ENCODE data around the gene CLASRP. TPM values are rescaled to one million over a fixed set of nuclear protein-coding genes. Genes with fewer than 3 reads are reported as not detected.

The CLASRP gene
- total and polyA plus RNA-seq, 2 of the 8 experiments (the other 6 are each of a cell fraction or from before 2014, with no cell fraction given): 22.3 to 71.7 TPM

DNA sequence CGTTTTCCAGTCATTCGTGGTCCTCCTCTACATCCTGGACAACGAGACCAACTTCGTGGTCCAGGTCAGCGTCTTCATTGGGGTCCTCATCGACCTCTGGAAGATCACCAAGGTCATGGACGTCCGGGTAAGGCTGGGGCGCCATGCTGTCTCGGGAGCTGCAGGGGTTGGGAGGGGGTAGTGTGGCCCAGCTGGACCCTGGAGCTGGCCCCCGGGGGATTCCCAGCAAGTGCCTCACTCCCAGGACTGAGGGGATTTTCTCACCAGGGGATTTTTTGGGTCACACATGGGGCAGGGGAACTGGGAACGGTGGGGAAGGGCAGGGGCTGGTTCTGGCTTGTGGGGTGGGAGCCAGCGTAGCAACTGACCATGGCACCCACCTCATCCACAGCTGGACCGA lies 48.4 kb upstream of the CLASRP start:
- Histone ChIP-seq H2BK12ac (ENCODE audit: low read depth, low read length) (no peak overlapping the region), H3K4me2 (ENCODE audit: insufficient read depth in 1 of 2, low read depth in 2 of 2, low read length in 2 of 2) (no peak overlapping the region), H3K9me3 (ENCODE audit: insufficient read depth in 2 of 2, low read depth in 1 of 2, low read length in 1 of 2) (no peaks in the 10 kb centered on the region), H2BK15ac (ENCODE audit: low read length) (no peak overlapping the region), H3K4ac (replicated peaks; ENCODE audit: insufficient read length, low read depth, low read length) (no peak overlapping the region), H4K20me1 (replicated peaks in 1 of 2; ENCODE audit: control insufficient read depth in 1 of 2, insufficient read depth in 2 of 2, low read length in 2 of 2) (peaks cover 2 to 6% of the 10 kb centered on the region in 2 experiments), H4K5ac (ENCODE audit: insufficient read length, low read depth, low read length) (no peak overlapping the region), H2AFZ (ENCODE audit: low read length) (no peak overlapping the region), H3K4me3 (ENCODE audit: extremely low read depth in 1 of 4, insufficient read depth in 2 of 4, low read depth in 3 of 4, low read length in 4 of 4) (no peak overlapping the region), H3K27me3 (replicated peaks in 1 of 4; ENCODE audit: control insufficient read depth in 3 of 4, extremely low read depth in 1 of 4, insufficient read depth in 3 of 4, low read length in 3 of 4) (no peaks in the 10 kb centered on the region), H4K8ac (ENCODE audit: extremely low read depth, insufficient read depth, low read length) (no peak overlapping the region), H3K56ac (replicated peaks; ENCODE audit: insufficient read length, low read depth, low read length) (no peak overlapping the region), H4K91ac (replicated peaks; ENCODE audit: insufficient read length, low read length) (no peak overlapping the region), H3K4me1 (replicated peaks in 1 of 4; ENCODE audit: control insufficient read depth in 3 of 4, insufficient read depth in 4 of 4, low read length in 3 of 4) (no peaks in the 10 kb centered on the region), H3K79me2 (ENCODE audit: control insufficient read depth in 1 of 2, insufficient read depth in 2 of 2, low read length in 2 of 2) (no peaks in the 10 kb centered on the region), H2BK120ac (replicated peaks; ENCODE audit: low read depth, low read length) (no peak overlapping the region), H3K79me1 (ENCODE audit: low read depth, low read length) (no peaks in the 10 kb centered on the region; the same call in 1 of the 2 replicates), H3K23ac (ENCODE audit: insufficient read length) (no peak overlapping the region), H3K9ac (replicated peaks in 1 of 4; ENCODE audit: extremely low read depth in 1 of 4, low read depth in 3 of 4, low read length in 3 of 4) (no peak overlapping the region), H3K36me3 (ENCODE audit: control insufficient read depth in 2 of 4, insufficient read depth in 4 of 4, low read length in 3 of 4) (peaks cover 0 to 30% (median 5%) of the 10 kb centered on the region in 4 experiments; a peak in 7 of 8 replicates), H3K27ac (ENCODE audit: low read depth, low read length) (no peak overlapping the region), H3K18ac (ENCODE audit: extremely low read depth, low read length) (no peak overlapping the region), H3K23me2 (ENCODE audit: low read depth, low read length) (no peaks in the 10 kb centered on the region), H2BK5ac (ENCODE audit: low read depth, low read length) (no peak overlapping the region), H3K14ac (ENCODE audit: insufficient read length) (no peak overlapping the region), H2AK5ac (ENCODE audit: low read depth, low read length) (no peak overlapping the region), H2BK20ac (ENCODE audit: low read length) (no peak overlapping the region)
- ChIA-PET POLR2A (ENCODE audit: partially characterized antibody) (interaction anchor here (1.2 to 1.3 kb wide), 2 partner anchors 10 to 101 kb away, joined by 3 to 4 read pairs; no protein-coding TSS in a partner anchor), CTCF (ENCODE audit: partially characterized antibody) (interaction anchor here (0.6 to 4.6 kb wide), 10 partner anchors 9 to 107 kb away, joined by 3 to 34 read pairs (median 10); partner anchors contain the start of gene RELB)
- 95% methylated on average over 12 of the region's 14 CpGs; no CpG with 5 or more reads in 1 of the 2 experiments for WGBS, 2 experiments (ENCODE audit: extremely low coverage in 1 of 2, insufficient coverage in 1 of 2, insufficient read length in 1 of 2, insufficient replicate concordance in 2 of 2, low coverage in 1 of 2, low lambda C conversion rate in 2 of 2, missing lambda C conversion rate in 1 of 2)
- no peak for TF ChIP-seq SIRT6 (IDR thresholded peaks at IDR 0.05; ENCODE audit: low read length)
- TF ChIP-seq MAFK (IDR thresholded peaks at IDR 0.05; ENCODE audit: low read depth, low read length): no peak
- TF ChIP-seq NANOG (IDR thresholded peaks at IDR 0.05; ENCODE audit: insufficient read depth, low read depth, low read length, poor library complexity, severe bottlenecking): no peak
- no peak for TF ChIP-seq RNF2 (IDR thresholded peaks at IDR 0.05; ENCODE audit: borderline replicate concordance, low read depth, low read length, missing control alignments, poor library complexity, severe bottlenecking)
- DNase-seq (ENCODE audit: low read depth in 1 of 2, low spot score in 2 of 2) (no peak), FAIRE-seq (no peak)

Measured in H1 (cell line).